HCT116 (cell line): ENCODE measurements around the gene NFASC. TPM values are rescaled to one million over a fixed set of nuclear protein-coding genes. Genes with fewer than 3 reads are reported as not detected.

Source experiments
- ATAC-seq: fragments of 200-7000 bp; cut with Tn5 transposase; 2 replicates; pipeline ENCODE4 v1.9.1; 2020; ENCODE audit warnings: mild to moderate bottlenecking, moderate library complexity
- BruUV-seq: library from RNA; stranded (reverse); fragments of 400-500 nt; replicated peaks from 2 replicates; lab custom pipeline; 2021; lab: Mats Ljungman, UMichigan
- CTCF ChIA-PET: fragments of 300-600 bp; sonication (Branson Sonifier 250); formaldehyde crosslinking; loops from one replicate; lab custom pipeline; 2021; ENCODE audit warnings: antibody characterized with exemption; lab: Charles Lee
- POLR2A ChIA-PET: fragments of 300-600, 350-600 bp; sonication (Branson Sonifier 250); formaldehyde crosslinking; loops from one replicate; lab custom pipeline; 2021; ENCODE audit warnings: antibody characterized with exemption; lab: Charles Lee
- RAD21 ChIA-PET, 2 experiments: fragments of 300-600 bp; sonication (Branson Sonifier 250); formaldehyde crosslinking; loops; one replicate each; lab custom pipeline; 2023; ENCODE audit warnings: low total read pairs in 2 of 2; ENCODE audit not compliant: uncharacterized antibody in 2 of 2, unreplicated experiment in 2 of 2, low non-redundant PET in 1 of 2; lab: Charles Lee
- DNase-seq: peaks from one replicate; pipeline ENCODE4 v3.0.0-alpha.2; 2010; ENCODE audit warnings: low read depth, low spot score
- H2AFZ ChIP-seq: fragments of 200-600 bp; shearing (Covaris generic), sonication (generic); 2 replicates; pipeline ENCODE4 v1.6.1; 2017; ENCODE audit warnings: low read depth, mixed run types, mixed read lengths, antibody characterized with exemption, low read length; ENCODE audit not compliant: poor library complexity, severe bottlenecking
- H3K27ac ChIP-seq: 2 replicates; pipeline ENCODE4 v1.5.1; 2012; ENCODE audit warnings: low read depth, low read length
- H3K27me3 ChIP-seq: fragments of 200-600 bp; sonication (generic); 2 replicates; pipeline ENCODE4 v1.6.1; 2016; ENCODE audit warnings: mixed run types, low read length, mixed read lengths; ENCODE audit not compliant: insufficient read depth
- H3K36me3 ChIP-seq, 2 experiments: fragments of 200-500 bp in 1 of 2; fragments of 200-600 bp in 1 of 2; sonication (Bioruptor generic) in 1 of 2; sonication (generic) in 1 of 2; 2 replicates each; pipeline versions ENCODE4 v1.5.1 to v1.6.1; 2014 to 2016; ENCODE audit warnings: low read length in 2 of 2, inconsistent platforms in 1 of 2, mixed read lengths in 1 of 2, mixed run types in 1 of 2; ENCODE audit not compliant: insufficient read depth in 2 of 2, control insufficient read depth in 1 of 2
- H3K4me1 ChIP-seq, 2 experiments: fragments of 200-600 bp in 1 of 2; sonication (generic) in 1 of 2; 2 replicates each; pipeline versions ENCODE4 v1.5.1 to v1.6.1; 2012 to 2017; ENCODE audit warnings: low read length in 2 of 2, inconsistent platforms in 1 of 2, mild to moderate bottlenecking in 1 of 2, mixed read lengths in 1 of 2, mixed run types in 1 of 2, moderate library complexity in 1 of 2; ENCODE audit not compliant: insufficient read depth in 2 of 2, control insufficient read depth in 1 of 2
- H3K4me2 ChIP-seq: fragments of 200-600 bp; sonication (generic); 2 replicates; pipeline ENCODE4 v1.6.1; 2017; ENCODE audit warnings: mixed run types, low read length, mixed read lengths
- H3K4me3 ChIP-seq, 2 experiments: fragments of 200-600 bp in 1 of 2; sonication (generic) in 1 of 2; replicated peaks in 1 of 2; 2 replicates each; pipeline ENCODE4 v1.5.1; 2011 to 2016; ENCODE audit warnings: low read length in 2 of 2, control low read depth in 1 of 2, low read depth in 1 of 2, mild to moderate bottlenecking in 1 of 2, mixed read lengths in 1 of 2, mixed run types in 1 of 2
- H3K79me2 ChIP-seq: fragments of 200-600 bp; sonication (generic); 2 replicates; pipeline ENCODE4 v1.6.1; 2017; ENCODE audit warnings: mild to moderate bottlenecking, mixed run types, low read length, moderate library complexity, mixed read lengths; ENCODE audit not compliant: insufficient read depth
- H3K9ac ChIP-seq: fragments of 200-600 bp; sonication (generic); 2 replicates; pipeline ENCODE4 v1.6.1; 2016; ENCODE audit warnings: low read length, mixed read lengths
- H3K9me2 ChIP-seq: fragments of 200-600 bp; sonication (generic), shearing (Covaris generic); 2 replicates; pipeline ENCODE4 v1.6.1; 2017; ENCODE audit warnings: mixed run types, mild to moderate bottlenecking, moderate library complexity; ENCODE audit not compliant: insufficient read depth
- H3K9me3 ChIP-seq, 2 experiments: fragments of 200-500 bp in 1 of 2; fragments of 200-600 bp in 1 of 2; sonication (Bioruptor generic) in 1 of 2; sonication (generic) in 1 of 2; 2 replicates each; pipeline ENCODE4 v1.6.1; 2014 to 2017; ENCODE audit warnings: low read length in 2 of 2, mixed read lengths in 2 of 2, inconsistent platforms in 1 of 2, low read depth in 1 of 2, mild to moderate bottlenecking in 1 of 2, mixed run types in 1 of 2, moderate library complexity in 1 of 2; ENCODE audit not compliant: control insufficient read depth in 1 of 2, insufficient read depth in 1 of 2
- H4K20me1 ChIP-seq: fragments of 200-600 bp; sonication (generic), shearing (Covaris generic); 2 replicates; pipeline ENCODE4 v1.6.1; 2017; ENCODE audit warnings: mixed run types, mild to moderate bottlenecking, moderate library complexity; ENCODE audit not compliant: insufficient read depth
- ELF1 ChIP-seq: IDR thresholded peaks from 2 replicates; pipeline ENCODE4 v1.6.1; 2012; ENCODE audit warnings: low read depth, borderline replicate concordance
- EZH2 ChIP-seq: fragments of 200-600 bp; sonication (generic); IDR thresholded peaks from 2 replicates; pipeline ENCODE4 v1.6.1; 2017; ENCODE audit warnings: antibody characterized with exemption, mixed run types
- EZH2phosphoT487 ChIP-seq: fragments of 200-600 bp; IDR thresholded peaks from 2 replicates; pipeline ENCODE4 v1.6.1; 2018; ENCODE audit warnings: antibody characterized with exemption, borderline replicate concordance
- MAX ChIP-seq: IDR thresholded peaks from 2 replicates; pipeline ENCODE4 v1.6.1; 2012
- POLR2A ChIP-seq: IDR thresholded peaks from 2 replicates; pipeline ENCODE4 v1.7.0; 2011; ENCODE audit warnings: borderline replicate concordance; ENCODE audit not compliant: insufficient read depth, insufficient read length; ENCODE audit errors: extremely low read depth
- POLR2AphosphoS5 ChIP-seq: IDR thresholded peaks from 2 replicates; pipeline ENCODE4 v1.6.1; 2011; ENCODE audit warnings: mild to moderate bottlenecking, low read depth, low read length, moderate library complexity
- RAD21 ChIP-seq: IDR thresholded peaks from 2 replicates; pipeline ENCODE4 v1.6.1; 2012; ENCODE audit warnings: low read depth, mild to moderate bottlenecking
- SP1 ChIP-seq: IDR thresholded peaks from 2 replicates; pipeline ENCODE4 v1.6.1; 2012; ENCODE audit warnings: low read depth
- YY1 ChIP-seq: IDR thresholded peaks from 2 replicates; pipeline ENCODE4 v1.6.1; 2011; ENCODE audit warnings: low read length, low read depth, moderate library complexity, mild to moderate bottlenecking; ENCODE audit not compliant: insufficient replicate concordance; ENCODE audit errors: extremely low read depth
- ZFX ChIP-seq: fragments of 450-650 bp; IDR thresholded peaks from 2 replicates; pipeline ENCODE4 v1.6.1; 2017
- intact Hi-C: fragments of 100-400 bp; cut with micrococcal nuclease; formaldehyde crosslinking; loops from 2 replicates; pipeline ENCODE4 v1.10.0; 2022
- total RNA-seq: library from RNA; stranded (reverse); gene quantifications from one replicate; pipeline ENCODE4 v1.2.1, GENCODE V29; 2021; ENCODE audit not compliant: unreplicated experiment
- TF ChIP-seq, protein P1 (sequence below): IDR thresholded peaks from 2 replicates; pipeline ENCODE4 v1.6.1; 2012; ENCODE audit warnings: low read depth
- TF ChIP-seq, protein P2 (sequence below), 3 experiments: fragments of 200-600 bp in 1 of 3; sonication (generic) in 1 of 3; IDR thresholded peaks in 2 of 3; conservative IDR thresholded peaks in 1 of 3; 2 replicates each; pipeline ENCODE4 v1.5.1; 2012 to 2017; ENCODE audit warnings: low read depth in 2 of 3, low read length in 2 of 3, antibody characterized with exemption in 1 of 3, borderline replicate concordance in 1 of 3, control low read depth in 1 of 3, mild to moderate bottlenecking in 1 of 3, mixed read lengths in 1 of 3, mixed run types in 1 of 3, moderate library complexity in 1 of 3; ENCODE audit not compliant: insufficient read depth in 1 of 3

The NFASC gene
- total RNA-seq, 1 experiment from 2014 or later, result 0.57 TPM

- ChIA-PET POLR2A (no interaction called here), CTCF (no interaction called here), RAD21 (no interaction called here)
- no peak for ATAC-seq
- no peaks in the 10 kb centered on the region for H3K79me2 ChIP-seq
- no peaks in the 10 kb centered on the region for H4K20me1 ChIP-seq
- H3K9me2 ChIP-seq, result no peaks in the 10 kb centered on the region
- TF ChIP-seq POLR2A (no peak), MAX (no peak), RAD21 (no peak), ELF1 (no peak), YY1 (no peak), ZFX (no peak), SP1 (no peak), EZH2phosphoT487 (no peak), EZH2 (no peak), POLR2AphosphoS5 (no peak)
- TF ChIP-seq, protein P1, sequence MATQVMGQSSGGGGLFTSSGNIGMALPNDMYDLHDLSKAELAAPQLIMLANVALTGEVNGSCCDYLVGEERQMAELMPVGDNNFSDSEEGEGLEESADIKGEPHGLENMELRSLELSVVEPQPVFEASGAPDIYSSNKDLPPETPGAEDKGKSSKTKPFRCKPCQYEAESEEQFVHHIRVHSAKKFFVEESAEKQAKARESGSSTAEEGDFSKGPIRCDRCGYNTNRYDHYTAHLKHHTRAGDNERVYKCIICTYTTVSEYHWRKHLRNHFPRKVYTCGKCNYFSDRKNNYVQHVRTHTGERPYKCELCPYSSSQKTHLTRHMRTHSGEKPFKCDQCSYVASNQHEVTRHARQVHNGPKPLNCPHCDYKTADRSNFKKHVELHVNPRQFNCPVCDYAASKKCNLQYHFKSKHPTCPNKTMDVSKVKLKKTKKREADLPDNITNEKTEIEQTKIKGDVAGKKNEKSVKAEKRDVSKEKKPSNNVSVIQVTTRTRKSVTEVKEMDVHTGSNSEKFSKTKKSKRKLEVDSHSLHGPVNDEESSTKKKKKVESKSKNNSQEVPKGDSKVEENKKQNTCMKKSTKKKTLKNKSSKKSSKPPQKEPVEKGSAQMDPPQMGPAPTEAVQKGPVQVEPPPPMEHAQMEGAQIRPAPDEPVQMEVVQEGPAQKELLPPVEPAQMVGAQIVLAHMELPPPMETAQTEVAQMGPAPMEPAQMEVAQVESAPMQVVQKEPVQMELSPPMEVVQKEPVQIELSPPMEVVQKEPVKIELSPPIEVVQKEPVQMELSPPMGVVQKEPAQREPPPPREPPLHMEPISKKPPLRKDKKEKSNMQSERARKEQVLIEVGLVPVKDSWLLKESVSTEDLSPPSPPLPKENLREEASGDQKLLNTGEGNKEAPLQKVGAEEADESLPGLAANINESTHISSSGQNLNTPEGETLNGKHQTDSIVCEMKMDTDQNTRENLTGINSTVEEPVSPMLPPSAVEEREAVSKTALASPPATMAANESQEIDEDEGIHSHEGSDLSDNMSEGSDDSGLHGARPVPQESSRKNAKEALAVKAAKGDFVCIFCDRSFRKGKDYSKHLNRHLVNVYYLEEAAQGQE, result no peak
- TF ChIP-seq, protein P2, sequence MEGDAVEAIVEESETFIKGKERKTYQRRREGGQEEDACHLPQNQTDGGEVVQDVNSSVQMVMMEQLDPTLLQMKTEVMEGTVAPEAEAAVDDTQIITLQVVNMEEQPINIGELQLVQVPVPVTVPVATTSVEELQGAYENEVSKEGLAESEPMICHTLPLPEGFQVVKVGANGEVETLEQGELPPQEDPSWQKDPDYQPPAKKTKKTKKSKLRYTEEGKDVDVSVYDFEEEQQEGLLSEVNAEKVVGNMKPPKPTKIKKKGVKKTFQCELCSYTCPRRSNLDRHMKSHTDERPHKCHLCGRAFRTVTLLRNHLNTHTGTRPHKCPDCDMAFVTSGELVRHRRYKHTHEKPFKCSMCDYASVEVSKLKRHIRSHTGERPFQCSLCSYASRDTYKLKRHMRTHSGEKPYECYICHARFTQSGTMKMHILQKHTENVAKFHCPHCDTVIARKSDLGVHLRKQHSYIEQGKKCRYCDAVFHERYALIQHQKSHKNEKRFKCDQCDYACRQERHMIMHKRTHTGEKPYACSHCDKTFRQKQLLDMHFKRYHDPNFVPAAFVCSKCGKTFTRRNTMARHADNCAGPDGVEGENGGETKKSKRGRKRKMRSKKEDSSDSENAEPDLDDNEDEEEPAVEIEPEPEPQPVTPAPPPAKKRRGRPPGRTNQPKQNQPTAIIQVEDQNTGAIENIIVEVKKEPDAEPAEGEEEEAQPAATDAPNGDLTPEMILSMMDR (IDR thresholded peaks at IDR 0.05 in 2 of 3, conservative IDR thresholded peaks at IDR 0.05 in 1 of 3; ENCODE audit: borderline replicate concordance in 1 of 3, insufficient read depth in 1 of 3, low read depth in 2 of 3, low read length in 2 of 3), result no peak
- H3K4me3 ChIP-seq, result no peak overlapping the region
- no peak overlapping the region for H3K9ac ChIP-seq
- intact Hi-C loops, result no loop called here
- DNase-seq, result no peak
- no peak overlapping the region for H3K27ac ChIP-seq
- no peak overlapping the region for H2AFZ ChIP-seq
- H3K4me1 ChIP-seq, result no peaks in the 10 kb centered on the region
- H3K4me2 ChIP-seq, result no peak overlapping the region
- no peaks in the 10 kb centered on the region for H3K36me3 ChIP-seq
- no TSS peak for BruUV-seq
- H3K27me3 ChIP-seq, result no peaks in the 10 kb centered on the region; the same call in 1 of the 2 replicates
- no peaks in the 10 kb centered on the region for H3K9me3 ChIP-seq
Measured at GRCh38 chr1:204874274-204874673, 3.6 kb downstream of the NFASC start.
